ENCODE measurements around the gene SRRM5. TPM values are rescaled to one million over a fixed set of nuclear protein-coding genes. Genes with fewer than 3 reads are reported as not detected.
A peak's percentile ranks its signal among the peaks of the same experiment; 100 is the strongest.

The SRRM5 gene
- total RNA-seq = 1 to 10 TPM; 1.1 to 1.7 TPM

- H3K27ac Mint-ChIP-seq = peak within 1 kb of the TSS; percentile 18
- H3K36me3 Mint-ChIP-seq (ENCODE audit: insufficient read depth in 2 of 2) = peaks cover 0 to 2% of the 10 kb centered on the region in 2 donors
- DNase-seq = no peak
- no peak within 1 kb of the TSS for H3K4me3 Mint-ChIP-seq
- no peak for ATAC-seq (replicated peaks in 1 of 2)
- H3K4me1 Mint-ChIP-seq (ENCODE audit: low read depth) = peaks cover 6% of the 10 kb centered on the region
- no peaks in the 10 kb centered on the region for H3K9me3 Mint-ChIP-seq
- H3K27me3 Mint-ChIP-seq (ENCODE audit: low read depth) = no peaks in the 10 kb centered on the region
Measured at GRCh38 chr19:43611788-43612187, at the start of gene SRRM5. SRRM5 (plus strand) TSS chr19:43612088; CDS start chr19:43612122, 34 bp downstream.

GRCh38 chr19:43562226-43562697 is 49.6 kb upstream of the SRRM5 start:
- no peak for DNase-seq
- Mint-ChIP-seq H3K27me3 (ENCODE audit: low read depth) (no peaks in the 10 kb centered on the region), H3K4me3 (peak overlapping the region; percentile 65 to 75), H3K4me1 (ENCODE audit: low read depth) (peaks cover 51% of the 10 kb centered on the region), H3K36me3 (ENCODE audit: insufficient read depth in 2 of 2) (peaks cover 11 to 21% of the 10 kb centered on the region in 2 donors), H3K9me3 (peaks cover 0 to 2% of the 10 kb centered on the region in 2 donors), H3K27ac (peak overlapping the region; percentile 94)
- no peak for ATAC-seq (replicated peaks in 1 of 2)

GRCh38 chr19:43562698-43563241 is 49.1 kb upstream of the SRRM5 start:
- no peaks in the 10 kb centered on the region for H3K27me3 Mint-ChIP-seq (ENCODE audit: low read depth)
- H3K36me3 Mint-ChIP-seq (ENCODE audit: insufficient read depth in 2 of 2) = peaks cover 11 to 19% of the 10 kb centered on the region in 2 donors
- DNase-seq (peak; percentile 71 to 79), ATAC-seq (replicated peaks in 1 of 2) (peak; percentile 94 to 96)
- H3K4me3 Mint-ChIP-seq = peak overlapping the region; percentile 65 to 75
- H3K4me1 Mint-ChIP-seq (ENCODE audit: low read depth) = peaks cover 51% of the 10 kb centered on the region
- H3K9me3 Mint-ChIP-seq = peaks cover 0 to 2% of the 10 kb centered on the region in 2 donors
- H3K27ac Mint-ChIP-seq = peak overlapping the region; percentile 94

DNA sequence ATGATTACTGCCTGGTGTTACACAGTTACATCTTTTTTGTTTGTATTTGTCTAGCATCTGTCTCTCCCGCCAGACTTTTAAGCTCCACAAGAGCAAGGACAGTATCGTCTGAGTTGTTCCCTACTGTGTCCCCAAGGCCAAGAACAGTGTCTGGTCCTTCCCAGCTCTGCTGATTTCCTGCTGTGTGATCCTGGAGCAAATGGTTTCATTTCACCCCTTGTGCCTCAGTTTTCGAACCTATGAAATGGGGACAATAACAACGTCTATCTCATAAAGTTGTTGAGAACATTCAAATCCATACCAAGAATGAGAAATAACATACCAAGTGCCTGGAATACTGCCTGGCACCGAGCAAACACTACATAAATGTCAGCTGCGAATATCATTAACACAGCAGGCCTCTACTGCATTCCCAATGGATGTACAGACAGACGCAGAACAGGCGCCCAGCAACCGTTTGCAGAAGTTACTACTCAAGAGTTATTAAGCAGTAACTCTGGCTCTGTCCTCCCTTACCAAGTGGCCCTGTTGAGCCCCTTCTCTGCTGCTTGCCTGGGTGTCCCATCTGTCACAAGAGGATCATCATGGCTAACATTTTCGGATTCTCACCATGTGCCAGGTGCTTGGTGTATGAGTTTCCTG is 48.0 kb upstream of the SRRM5 start:
- no peak for DNase-seq
- peaks cover 11 to 17% of the 10 kb centered on the region in 2 donors for H3K36me3 Mint-ChIP-seq (ENCODE audit: insufficient read depth in 2 of 2)
- H3K9me3 Mint-ChIP-seq = peaks cover 0 to 2% of the 10 kb centered on the region in 2 donors
- no peak for ATAC-seq (replicated peaks in 1 of 2)
- no peaks in the 10 kb centered on the region for H3K27me3 Mint-ChIP-seq (ENCODE audit: low read depth)
- H3K27ac Mint-ChIP-seq = peak overlapping the region; percentile 66
- peak overlapping the region; percentile 5 to 25 for H3K4me3 Mint-ChIP-seq
- peaks cover 51% of the 10 kb centered on the region for H3K4me1 Mint-ChIP-seq (ENCODE audit: low read depth)

- Mint-ChIP-seq H3K27ac (no peak overlapping the region), H3K4me3 (no peak overlapping the region), H3K4me1 (ENCODE audit: low read depth) (peaks cover 56% of the 10 kb centered on the region), H3K9me3 (peaks cover 0 to 2% of the 10 kb centered on the region in 2 donors), H3K36me3 (ENCODE audit: insufficient read depth in 2 of 2) (peaks cover 11 to 16% of the 10 kb centered on the region in 2 donors), H3K27me3 (ENCODE audit: low read depth) (no peaks in the 10 kb centered on the region)
- DNase-seq = no peak
- no peak for ATAC-seq (replicated peaks in 1 of 2)
Measured at GRCh38 chr19:43564800-43565199, 47.1 kb upstream of the SRRM5 start.

- Mint-ChIP-seq H3K4me3 (no peak overlapping the region), H3K27ac (no peak overlapping the region), H3K27me3 (ENCODE audit: low read depth) (no peaks in the 10 kb centered on the region)
Measured at GRCh38 chr19:43569657-43570056, 42.2 kb upstream of the SRRM5 start.

GRCh38 chr19:43570174-43570791 is 41.6 kb upstream of the SRRM5 start:
- ATAC-seq (replicated peaks in 1 of 2) = no peak
- H3K4me3 Mint-ChIP-seq = no peak overlapping the region
- peaks cover 37% of the 10 kb centered on the region for H3K4me1 Mint-ChIP-seq (ENCODE audit: low read depth)
- H3K27me3 Mint-ChIP-seq (ENCODE audit: low read depth) = no peaks in the 10 kb centered on the region
- DNase-seq = no peak
- peak overlapping the region; percentile 64 for H3K27ac Mint-ChIP-seq
- no peaks in the 10 kb centered on the region for H3K9me3 Mint-ChIP-seq
- peaks cover 0 to 7% of the 10 kb centered on the region in 2 donors for H3K36me3 Mint-ChIP-seq (ENCODE audit: insufficient read depth in 2 of 2)

More at GRCh38 chr19:43569657-43570056, 42.2 kb upstream of the SRRM5 start:
- peaks cover 0 to 3% of the 10 kb centered on the region in 2 donors for H3K36me3 Mint-ChIP-seq (ENCODE audit: insufficient read depth in 2 of 2)
- DNase-seq (no peak), ATAC-seq (replicated peaks in 1 of 2) (no peak)
- no peaks in the 10 kb centered on the region for H3K9me3 Mint-ChIP-seq
- peaks cover 36% of the 10 kb centered on the region for H3K4me1 Mint-ChIP-seq (ENCODE audit: low read depth)

DNA sequence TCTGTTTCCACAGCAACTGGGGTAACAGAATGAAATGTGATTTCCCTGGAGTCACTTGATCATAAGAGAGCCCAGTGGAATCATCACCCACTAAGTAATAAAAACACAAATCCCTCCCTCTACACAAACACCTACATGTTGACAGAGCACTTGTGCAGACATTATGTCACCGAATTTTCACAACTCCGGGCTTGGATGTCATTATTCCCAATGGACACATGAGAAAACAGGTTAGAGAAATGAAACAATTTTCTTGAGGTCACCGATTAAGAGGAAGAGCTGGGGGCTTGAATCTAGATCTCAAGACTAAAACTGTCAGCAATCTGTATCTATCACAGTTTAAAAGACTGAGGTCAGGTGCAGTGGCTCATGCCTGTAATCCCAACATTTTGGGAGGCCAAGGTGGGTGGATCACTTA is 39.7 kb upstream of the SRRM5 start:
- no peaks in the 10 kb centered on the region for H3K9me3 Mint-ChIP-seq
- no peak overlapping the region for H3K4me3 Mint-ChIP-seq
- ATAC-seq (replicated peaks in 1 of 2) = no peak
- no peak for DNase-seq
- H3K4me1 Mint-ChIP-seq (ENCODE audit: low read depth) = peaks cover 53% of the 10 kb centered on the region
- H3K36me3 Mint-ChIP-seq (ENCODE audit: insufficient read depth in 2 of 2) = peaks cover 0 to 4% of the 10 kb centered on the region in 2 donors
- H3K27me3 Mint-ChIP-seq (ENCODE audit: low read depth) = no peaks in the 10 kb centered on the region
- H3K27ac Mint-ChIP-seq = peak overlapping the region; percentile 89

GRCh38 chr19:43574424-43575155 is 37.3 kb upstream of the SRRM5 start:
- Mint-ChIP-seq H3K36me3 (ENCODE audit: insufficient read depth in 2 of 2) (peaks cover 0 to 4% of the 10 kb centered on the region in 2 donors), H3K27ac (peak overlapping the region; percentile 95), H3K4me3 (peak overlapping the region; percentile 98 to 99), H3K27me3 (ENCODE audit: low read depth) (no peaks in the 10 kb centered on the region), H3K9me3 (no peaks in the 10 kb centered on the region), H3K4me1 (ENCODE audit: low read depth) (peaks cover 61% of the 10 kb centered on the region)
- DNase-seq (no peak), ATAC-seq (replicated peaks in 1 of 2) (no peak)

- no peaks in the 10 kb centered on the region for H3K27me3 Mint-ChIP-seq (ENCODE audit: low read depth)
- ATAC-seq (replicated peaks in 1 of 2) = peak; percentile 99 to 100
- peaks cover 3 to 4% of the 10 kb centered on the region in 2 donors for H3K36me3 Mint-ChIP-seq (ENCODE audit: insufficient read depth in 2 of 2)
- peaks cover 61% of the 10 kb centered on the region for H3K4me1 Mint-ChIP-seq (ENCODE audit: low read depth)
- H3K4me3 Mint-ChIP-seq = peak within 1 kb of the TSS; percentile 98 to 99
- H3K9me3 Mint-ChIP-seq = no peaks in the 10 kb centered on the region
- DNase-seq = peak; percentile 95 to 97
- H3K27ac Mint-ChIP-seq = peak within 1 kb of the TSS; percentile 95
Measured at GRCh38 chr19:43575156-43575950, 36.5 kb upstream of the SRRM5 start, which contains the start of the genes PINLYP and XRCC1. PINLYP (plus strand) TSS chr19:43575801; CDS start chr19:43577192, 1,391 bp downstream. XRCC1 (minus strand) TSS chr19:43575527; CDS start chr19:43575458, 69 bp downstream.

- Mint-ChIP-seq H3K9me3 (no peaks in the 10 kb centered on the region), H3K4me3 (peak overlapping the region; percentile 73 to 98), H3K27ac (no peak overlapping the region), H3K27me3 (ENCODE audit: low read depth) (no peaks in the 10 kb centered on the region), H3K4me1 (ENCODE audit: low read depth) (peaks cover 55% of the 10 kb centered on the region), H3K36me3 (ENCODE audit: insufficient read depth in 2 of 2) (peaks cover 3 to 4% of the 10 kb centered on the region in 2 donors)
- ATAC-seq (replicated peaks in 1 of 2) (peak in 1 of 2 donors; percentile 1), DNase-seq (no peak)
Measured at GRCh38 chr19:43575955-43576878, 35.7 kb upstream of the SRRM5 start.
